ENCODE measurements around the gene MACROD2.
A peak's percentile ranks its signal among the peaks of the same experiment; 100 is the strongest.

MACROD2 gene

GRCh38 chr20:14799545-14800216, 804.4 kb downstream of the MACROD2 start:
- Histone ChIP-seq H3K4me3 (ENCODE audit: low read depth in 1 of 2, low read length in 2 of 2) (no peak overlapping the region), H3K27me3 (ENCODE audit: low read depth, low read length) (no peaks in the 10 kb centered on the region), H3K9me3 (ENCODE audit: control insufficient read depth in 1 of 2, low read length in 2 of 2) (no peaks in the 10 kb centered on the region), H3K27ac (ENCODE audit: low read length) (no peak overlapping the region), H3K36me3 (ENCODE audit: control insufficient read depth in 1 of 2, insufficient read depth in 2 of 2, low read length in 2 of 2) (no peaks in the 10 kb centered on the region), H3K4me1 (ENCODE audit: control insufficient read depth in 1 of 2, insufficient read depth in 2 of 2, low read length in 2 of 2) (no peaks in the 10 kb centered on the region)

GRCh38 chr20:14800707-14801425, 805.5 kb downstream of the MACROD2 start:
- Histone ChIP-seq H3K4me1 (ENCODE audit: control insufficient read depth in 1 of 2, insufficient read depth in 2 of 2, low read length in 2 of 2) (no peaks in the 10 kb centered on the region), H3K9me3 (ENCODE audit: control insufficient read depth in 1 of 2, low read length in 2 of 2) (no peaks in the 10 kb centered on the region), H3K36me3 (ENCODE audit: control insufficient read depth in 1 of 2, insufficient read depth in 2 of 2, low read length in 2 of 2) (no peaks in the 10 kb centered on the region), H3K4me3 (ENCODE audit: low read depth in 1 of 2, low read length in 2 of 2) (no peak overlapping the region), H3K27me3 (ENCODE audit: low read depth, low read length) (no peaks in the 10 kb centered on the region), H3K27ac (ENCODE audit: low read length) (no peak overlapping the region)

- H3K27ac ChIP-seq (ENCODE audit: low read length): no peak overlapping the region
- H3K27me3 ChIP-seq (ENCODE audit: low read depth, low read length): no peaks in the 10 kb centered on the region
- no peaks in the 10 kb centered on the region for H3K36me3 ChIP-seq (ENCODE audit: control insufficient read depth in 1 of 2, insufficient read depth in 2 of 2, low read length in 2 of 2)
- H3K4me1 ChIP-seq (ENCODE audit: control insufficient read depth in 1 of 2, insufficient read depth in 2 of 2, low read length in 2 of 2): no peaks in the 10 kb centered on the region
- H3K9me3 ChIP-seq (ENCODE audit: control insufficient read depth in 1 of 2, low read length in 2 of 2): peaks cover 0 to 1% of the 10 kb centered on the region in 2 donors
- H3K4me3 ChIP-seq (ENCODE audit: low read depth in 1 of 2, low read length in 2 of 2): no peak overlapping the region
Observed at GRCh38 chr20:14801591-14802325, 806.4 kb downstream of the MACROD2 start.

GRCh38 chr20:14807224-14807623, 811.9 kb downstream of the MACROD2 start:
- Histone ChIP-seq H3K9me3 (ENCODE audit: control insufficient read depth in 1 of 2, low read length in 2 of 2) (peaks cover 0 to 10% of the 10 kb centered on the region in 2 donors), H3K27me3 (ENCODE audit: low read depth, low read length) (no peaks in the 10 kb centered on the region), H3K4me3 (ENCODE audit: low read depth in 1 of 2, low read length in 2 of 2) (peak overlapping the region in 1 of 2 donors; percentile 24), H3K36me3 (ENCODE audit: control insufficient read depth in 1 of 2, insufficient read depth in 2 of 2, low read length in 2 of 2) (no peaks in the 10 kb centered on the region), H3K4me1 (ENCODE audit: control insufficient read depth in 1 of 2, insufficient read depth in 2 of 2, low read length in 2 of 2) (no peaks in the 10 kb centered on the region), H3K27ac (ENCODE audit: low read length) (no peak overlapping the region)

- H3K27ac ChIP-seq (ENCODE audit: low read length): no peak overlapping the region
- H3K4me1 ChIP-seq (ENCODE audit: control insufficient read depth in 1 of 2, insufficient read depth in 2 of 2, low read length in 2 of 2): no peaks in the 10 kb centered on the region
- no peaks in the 10 kb centered on the region for H3K27me3 ChIP-seq (ENCODE audit: low read depth, low read length)
- peaks cover 0 to 7% of the 10 kb centered on the region in 2 donors for H3K9me3 ChIP-seq (ENCODE audit: control insufficient read depth in 1 of 2, low read length in 2 of 2)
- no peaks in the 10 kb centered on the region for H3K36me3 ChIP-seq (ENCODE audit: control insufficient read depth in 1 of 2, insufficient read depth in 2 of 2, low read length in 2 of 2)
- no peak overlapping the region for H3K4me3 ChIP-seq (ENCODE audit: low read depth in 1 of 2, low read length in 2 of 2)
Observed at GRCh38 chr20:14815340-14815739, 820.0 kb downstream of the MACROD2 start.

- Histone ChIP-seq H3K36me3 (ENCODE audit: control insufficient read depth in 1 of 2, insufficient read depth in 2 of 2, low read length in 2 of 2) (no peaks in the 10 kb centered on the region), H3K4me3 (ENCODE audit: low read depth in 1 of 2, low read length in 2 of 2) (no peak overlapping the region), H3K27me3 (ENCODE audit: low read depth, low read length) (no peaks in the 10 kb centered on the region), H3K4me1 (ENCODE audit: control insufficient read depth in 1 of 2, insufficient read depth in 2 of 2, low read length in 2 of 2) (no peaks in the 10 kb centered on the region), H3K27ac (ENCODE audit: low read length) (no peak overlapping the region), H3K9me3 (ENCODE audit: control insufficient read depth in 1 of 2, low read length in 2 of 2) (peaks cover 0 to 7% of the 10 kb centered on the region in 2 donors)
Observed at GRCh38 chr20:14816471-14816870, 821.2 kb downstream of the MACROD2 start.

GRCh38 chr20:14817101-14817500, 821.8 kb downstream of the MACROD2 start:
- H3K27me3 ChIP-seq (ENCODE audit: low read depth, low read length): no peaks in the 10 kb centered on the region

GRCh38 chr20:14820771-14821170, 825.5 kb downstream of the MACROD2 start:
- Histone ChIP-seq H3K27ac (ENCODE audit: low read length) (no peak overlapping the region), H3K27me3 (ENCODE audit: low read depth, low read length) (no peaks in the 10 kb centered on the region), H3K4me3 (ENCODE audit: low read depth in 1 of 2, low read length in 2 of 2) (no peak overlapping the region), H3K4me1 (ENCODE audit: control insufficient read depth in 1 of 2, insufficient read depth in 2 of 2, low read length in 2 of 2) (no peaks in the 10 kb centered on the region), H3K9me3 (ENCODE audit: control insufficient read depth in 1 of 2, low read length in 2 of 2) (peaks cover 0 to 2% of the 10 kb centered on the region in 2 donors), H3K36me3 (ENCODE audit: control insufficient read depth in 1 of 2, insufficient read depth in 2 of 2, low read length in 2 of 2) (no peaks in the 10 kb centered on the region)

More at GRCh38 chr20:14817101-14817500, 821.8 kb downstream of the MACROD2 start:
- Histone ChIP-seq H3K4me1 (ENCODE audit: control insufficient read depth in 1 of 2, insufficient read depth in 2 of 2, low read length in 2 of 2) (no peaks in the 10 kb centered on the region), H3K4me3 (ENCODE audit: low read depth in 1 of 2, low read length in 2 of 2) (no peak overlapping the region), H3K9me3 (ENCODE audit: control insufficient read depth in 1 of 2, low read length in 2 of 2) (peaks cover 0 to 4% of the 10 kb centered on the region in 2 donors), H3K27ac (ENCODE audit: low read length) (no peak overlapping the region), H3K36me3 (ENCODE audit: control insufficient read depth in 1 of 2, insufficient read depth in 2 of 2, low read length in 2 of 2) (no peaks in the 10 kb centered on the region)

- Histone ChIP-seq H3K27ac (ENCODE audit: low read length) (no peak overlapping the region), H3K9me3 (ENCODE audit: control insufficient read depth in 1 of 2, low read length in 2 of 2) (peaks cover 0 to 2% of the 10 kb centered on the region in 2 donors), H3K27me3 (ENCODE audit: low read depth, low read length) (no peaks in the 10 kb centered on the region), H3K4me1 (ENCODE audit: control insufficient read depth in 1 of 2, insufficient read depth in 2 of 2, low read length in 2 of 2) (no peaks in the 10 kb centered on the region), H3K4me3 (ENCODE audit: low read depth in 1 of 2, low read length in 2 of 2) (no peak overlapping the region), H3K36me3 (ENCODE audit: control insufficient read depth in 1 of 2, insufficient read depth in 2 of 2, low read length in 2 of 2) (no peaks in the 10 kb centered on the region)
Observed at GRCh38 chr20:14821251-14821650, 825.9 kb downstream of the MACROD2 start.

GRCh38 chr20:14824996-14825395, 829.7 kb downstream of the MACROD2 start:
- Histone ChIP-seq H3K9me3 (ENCODE audit: control insufficient read depth in 1 of 2, low read length in 2 of 2) (no peaks in the 10 kb centered on the region), H3K36me3 (ENCODE audit: control insufficient read depth in 1 of 2, insufficient read depth in 2 of 2, low read length in 2 of 2) (no peaks in the 10 kb centered on the region), H3K4me1 (ENCODE audit: control insufficient read depth in 1 of 2, insufficient read depth in 2 of 2, low read length in 2 of 2) (no peaks in the 10 kb centered on the region), H3K27me3 (ENCODE audit: low read depth, low read length) (no peaks in the 10 kb centered on the region), H3K27ac (ENCODE audit: low read length) (no peak overlapping the region), H3K4me3 (ENCODE audit: low read depth in 1 of 2, low read length in 2 of 2) (no peak overlapping the region)

GRCh38 chr20:14826543-14827313, 831.4 kb downstream of the MACROD2 start:
- Histone ChIP-seq H3K27me3 (ENCODE audit: low read depth, low read length) (no peaks in the 10 kb centered on the region), H3K9me3 (ENCODE audit: control insufficient read depth in 1 of 2, low read length in 2 of 2) (no peaks in the 10 kb centered on the region), H3K27ac (ENCODE audit: low read length) (no peak overlapping the region), H3K4me1 (ENCODE audit: control insufficient read depth in 1 of 2, insufficient read depth in 2 of 2, low read length in 2 of 2) (no peaks in the 10 kb centered on the region), H3K36me3 (ENCODE audit: control insufficient read depth in 1 of 2, insufficient read depth in 2 of 2, low read length in 2 of 2) (no peaks in the 10 kb centered on the region), H3K4me3 (ENCODE audit: low read depth in 1 of 2, low read length in 2 of 2) (no peak overlapping the region)

Data from muscle layer of duodenum (tissue), 2 donors.